Measurements from ENCODE around the gene PAPPA2.

DNA sequence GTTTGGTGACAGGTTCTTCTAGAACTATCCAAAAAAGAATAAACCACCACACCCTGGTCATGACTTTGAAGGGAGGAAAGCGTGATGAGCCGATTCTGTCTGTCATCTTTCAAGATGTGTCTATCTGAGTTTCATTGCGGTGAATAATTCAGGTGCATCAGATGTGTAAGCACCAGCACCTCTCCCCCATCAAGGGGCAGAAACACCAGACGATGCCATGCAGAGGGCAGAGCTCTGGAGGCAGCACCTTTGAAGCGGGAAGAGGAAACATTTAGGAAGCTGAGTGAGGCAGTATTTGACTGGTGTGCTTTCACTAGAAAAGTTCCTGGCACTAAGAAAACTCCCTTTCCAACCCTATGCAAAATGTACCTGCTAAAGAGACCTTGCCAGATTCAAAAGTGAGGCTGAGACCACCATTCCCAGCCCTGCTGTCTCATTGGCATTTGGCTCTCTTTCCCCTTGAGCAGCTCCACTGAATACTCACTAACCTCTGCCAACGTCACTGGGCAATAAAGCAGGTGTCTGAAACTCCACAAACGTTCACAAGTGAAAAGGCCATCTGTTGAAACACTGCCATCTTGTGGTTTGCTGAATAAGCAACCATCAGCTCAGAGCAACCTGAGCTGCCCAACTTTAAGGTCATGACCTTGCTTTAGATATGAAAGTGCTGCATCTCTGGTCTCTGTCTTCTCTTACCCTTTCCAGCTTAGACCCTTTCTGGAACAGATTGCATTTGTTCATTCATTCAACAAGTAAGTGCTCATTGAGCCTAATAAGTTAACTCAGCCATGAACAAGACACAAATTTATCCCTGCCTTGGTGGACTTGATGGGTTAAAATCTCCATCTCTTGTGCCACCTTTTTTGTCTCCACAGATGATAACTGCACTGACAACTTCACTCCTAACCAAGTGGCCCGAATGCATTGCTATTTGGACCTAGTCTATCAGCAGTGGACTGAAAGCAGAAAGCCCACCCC is 228.6 kb downstream of the PAPPA2 start:
- TF ChIP-seq, protein P1, sequence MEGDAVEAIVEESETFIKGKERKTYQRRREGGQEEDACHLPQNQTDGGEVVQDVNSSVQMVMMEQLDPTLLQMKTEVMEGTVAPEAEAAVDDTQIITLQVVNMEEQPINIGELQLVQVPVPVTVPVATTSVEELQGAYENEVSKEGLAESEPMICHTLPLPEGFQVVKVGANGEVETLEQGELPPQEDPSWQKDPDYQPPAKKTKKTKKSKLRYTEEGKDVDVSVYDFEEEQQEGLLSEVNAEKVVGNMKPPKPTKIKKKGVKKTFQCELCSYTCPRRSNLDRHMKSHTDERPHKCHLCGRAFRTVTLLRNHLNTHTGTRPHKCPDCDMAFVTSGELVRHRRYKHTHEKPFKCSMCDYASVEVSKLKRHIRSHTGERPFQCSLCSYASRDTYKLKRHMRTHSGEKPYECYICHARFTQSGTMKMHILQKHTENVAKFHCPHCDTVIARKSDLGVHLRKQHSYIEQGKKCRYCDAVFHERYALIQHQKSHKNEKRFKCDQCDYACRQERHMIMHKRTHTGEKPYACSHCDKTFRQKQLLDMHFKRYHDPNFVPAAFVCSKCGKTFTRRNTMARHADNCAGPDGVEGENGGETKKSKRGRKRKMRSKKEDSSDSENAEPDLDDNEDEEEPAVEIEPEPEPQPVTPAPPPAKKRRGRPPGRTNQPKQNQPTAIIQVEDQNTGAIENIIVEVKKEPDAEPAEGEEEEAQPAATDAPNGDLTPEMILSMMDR (conservative IDR thresholded peaks at IDR 0.05; ENCODE audit: low read length) = peak; percentile 86
- TF ChIP-seq EZH2phosphoT487 (IDR thresholded peaks at IDR 0.05; ENCODE audit: borderline replicate concordance, low read depth, low read length) = no peak

Data from OCI-LY7 (cell line).